ENCODE results near the gene IMMP1L.

- TF ChIP-seq MYC (IDR thresholded peaks at IDR 0.05; ENCODE audit: low read depth, low read length): no peak
- TF ChIP-seq CTCF (IDR thresholded peaks at IDR 0.05; ENCODE audit: extremely low read depth in 1 of 2, insufficient read depth in 1 of 2, low read depth in 1 of 2, low read length in 2 of 2): no peak
These were observed 35.3 kb downstream of the IMMP1L start for GRCh38 chr11:31474083-31474482.

Data from endothelial cell of umbilical vein (primary cell).